Skeletal muscle tissue (tissue), 4 donors: Measurements from ENCODE around the gene CMIP. TPM values are rescaled to one million over a fixed set of nuclear protein-coding genes. Genes with fewer than 3 reads are reported as not detected.
"Not testable (repeated sequence)": the region's sequence is repeated elsewhere in the genome, so short reads cannot be mapped to it uniquely, and the experiment has no call there.

Source experiments
- H3K27ac ChIP-seq: one replicate; pipeline ENCODE4 v1.7.0; 2013; ENCODE audit warnings: mild to moderate bottlenecking, low read depth, low read length, inconsistent platforms
- H3K27me3 ChIP-seq, 3 donors: one replicate each; pipeline ENCODE4 v1.7.0; 2013; ENCODE audit warnings: low read length in 3 of 3; ENCODE audit not compliant: control insufficient read depth in 3 of 3, insufficient read depth in 3 of 3
- H3K36me3 ChIP-seq, 3 donors: one replicate each; pipeline ENCODE4 v1.7.0; 2013; ENCODE audit warnings: low read length in 3 of 3; ENCODE audit not compliant: control insufficient read depth in 3 of 3, insufficient read depth in 3 of 3
- H3K4me1 ChIP-seq, 3 donors: one replicate each; pipeline ENCODE4 v1.7.0; 2013; ENCODE audit warnings: low read length in 3 of 3, mild to moderate bottlenecking in 3 of 3; ENCODE audit not compliant: control insufficient read depth in 3 of 3, insufficient read depth in 3 of 3
- H3K4me3 ChIP-seq, 3 donors: one replicate each; pipeline ENCODE4 v1.7.0; 2013; ENCODE audit warnings: low read length in 3 of 3
- H3K9ac ChIP-seq, 3 donors: one replicate each; pipeline ENCODE4 v1.7.0; 2013; ENCODE audit warnings: low read length in 3 of 3, mild to moderate bottlenecking in 3 of 3, moderate library complexity in 2 of 3, low read depth in 1 of 3
- H3K9me3 ChIP-seq, 3 donors: one replicate each; pipeline ENCODE4 v1.7.0; 2013; ENCODE audit warnings: low read length in 3 of 3; ENCODE audit not compliant: control insufficient read depth in 3 of 3
- total RNA-seq: library from RNA; depleted of rRNA; stranded (reverse); fragments of >200 nt; gene quantifications from one replicate; pipeline ENCODE4 v1.2.3, GENCODE V29; 2014
- donor health status: Osteomylitis.

CMIP gene
- total RNA-seq, 1 donor from 2014 or later: 6.8 TPM

- Histone ChIP-seq H3K36me3 (no peaks in the 10 kb centered on the region), H3K9me3 (no peaks in the 10 kb centered on the region), H3K4me3 (no peak overlapping the region), H3K27me3 (no peaks in the 10 kb centered on the region), H3K9ac (no peak overlapping the region), H3K4me1 (no peaks in the 10 kb centered on the region), H3K27ac (no peak overlapping the region)
Observed at GRCh38 chr16:81421126-81421525, 23.5 kb upstream of the CMIP start.

GRCh38 chr16:81421536-81421935, 23.1 kb upstream of the CMIP start:
- no peak overlapping the region for H3K9ac ChIP-seq
- H3K27me3 ChIP-seq: no peaks in the 10 kb centered on the region
- H3K27ac ChIP-seq: no peak overlapping the region
- H3K36me3 ChIP-seq: no peaks in the 10 kb centered on the region
- no peaks in the 10 kb centered on the region for H3K9me3 ChIP-seq
- no peak overlapping the region for H3K4me3 ChIP-seq
- no peaks in the 10 kb centered on the region for H3K4me1 ChIP-seq

GRCh38 chr16:81422153-81422552, 22.5 kb upstream of the CMIP start:
- H3K9ac ChIP-seq, H3K27me3 ChIP-seq, H3K36me3 ChIP-seq, H3K27ac ChIP-seq, H3K9me3 ChIP-seq, H3K4me3 ChIP-seq, H3K4me1 ChIP-seq: not testable (repeated sequence)

GRCh38 chr16:81424771-81425170, 19.8 kb upstream of the CMIP start:
- no peak overlapping the region for H3K4me3 ChIP-seq
- no peaks in the 10 kb centered on the region for H3K36me3 ChIP-seq
- no peak overlapping the region for H3K27ac ChIP-seq
- no peaks in the 10 kb centered on the region for H3K27me3 ChIP-seq
- H3K9ac ChIP-seq: no peak overlapping the region
- H3K4me1 ChIP-seq: no peaks in the 10 kb centered on the region
- no peaks in the 10 kb centered on the region for H3K9me3 ChIP-seq

GRCh38 chr16:81427219-81427618, 17.4 kb upstream of the CMIP start:
- no peak overlapping the region for H3K27ac ChIP-seq
- peaks cover 4 to 6% (median 4%) of the 10 kb centered on the region in 3 donors for H3K4me1 ChIP-seq
- H3K9ac ChIP-seq: no peak overlapping the region
- no peaks in the 10 kb centered on the region for H3K36me3 ChIP-seq
- H3K27me3 ChIP-seq: no peaks in the 10 kb centered on the region
- no peak overlapping the region for H3K4me3 ChIP-seq
- H3K9me3 ChIP-seq: no peaks in the 10 kb centered on the region

- Histone ChIP-seq H3K27ac (no peak overlapping the region), H3K4me3 (no peak overlapping the region), H3K27me3 (no peaks in the 10 kb centered on the region), H3K36me3 (no peaks in the 10 kb centered on the region), H3K4me1 (peaks cover 4 to 6% (median 4%) of the 10 kb centered on the region in 3 donors), H3K9me3 (no peaks in the 10 kb centered on the region), H3K9ac (no peak overlapping the region)
Observed at GRCh38 chr16:81429045-81429521, 15.5 kb upstream of the CMIP start.

GRCh38 chr16:81431554-81432353, 12.9 kb upstream of the CMIP start:
- no peak overlapping the region for H3K4me3 ChIP-seq
- no peak overlapping the region for H3K27ac ChIP-seq
- H3K9ac ChIP-seq: peak overlapping the region in 1 of 3 donors; percentile 19
- no peaks in the 10 kb centered on the region for H3K27me3 ChIP-seq
- H3K4me1 ChIP-seq: peaks cover 4 to 6% (median 4%) of the 10 kb centered on the region in 3 donors
- H3K9me3 ChIP-seq: no peaks in the 10 kb centered on the region
- no peaks in the 10 kb centered on the region for H3K36me3 ChIP-seq

GRCh38 chr16:81432937-81433557, 11.6 kb upstream of the CMIP start:
- H3K9me3 ChIP-seq: no peaks in the 10 kb centered on the region
- H3K9ac ChIP-seq: no peak overlapping the region
- H3K36me3 ChIP-seq: no peaks in the 10 kb centered on the region
- peaks cover 4 to 6% (median 4%) of the 10 kb centered on the region in 3 donors for H3K4me1 ChIP-seq
- H3K4me3 ChIP-seq: no peak overlapping the region
- H3K27me3 ChIP-seq: no peaks in the 10 kb centered on the region
- H3K27ac ChIP-seq: no peak overlapping the region

GRCh38 chr16:81435103-81435502, 9.5 kb upstream of the CMIP start:
- no peak overlapping the region for H3K27ac ChIP-seq
- H3K36me3 ChIP-seq: no peaks in the 10 kb centered on the region
- peaks cover 4 to 6% (median 4%) of the 10 kb centered on the region in 3 donors for H3K4me1 ChIP-seq
- no peak overlapping the region for H3K9ac ChIP-seq
- peaks cover 0 to 4% (median 0%) of the 10 kb centered on the region in 3 donors for H3K27me3 ChIP-seq
- H3K4me3 ChIP-seq: no peak overlapping the region
- no peaks in the 10 kb centered on the region for H3K9me3 ChIP-seq

- peaks cover 4 to 6% (median 4%) of the 10 kb centered on the region in 3 donors for H3K4me1 ChIP-seq
- no peaks in the 10 kb centered on the region for H3K36me3 ChIP-seq
- peaks cover 0 to 4% (median 0%) of the 10 kb centered on the region in 3 donors for H3K27me3 ChIP-seq
- no peak overlapping the region for H3K27ac ChIP-seq
- no peaks in the 10 kb centered on the region for H3K9me3 ChIP-seq
- no peak overlapping the region for H3K4me3 ChIP-seq
- no peak overlapping the region for H3K9ac ChIP-seq
Observed at GRCh38 chr16:81435567-81435966, 9.0 kb upstream of the CMIP start.
